Measurements from ENCODE around the gene CDH4. TPM values are rescaled to one million over a fixed set of nuclear protein-coding genes. Genes with fewer than 3 reads are reported as not detected.
"Not testable (repeated sequence)": the region's sequence is repeated elsewhere in the genome, so short reads cannot be mapped to it uniquely, and the experiment has no call there.

CDH4 gene
- total RNA-seq, 2 experiments from 2014 or later: 0.10 to 0.21 TPM

DNA sequence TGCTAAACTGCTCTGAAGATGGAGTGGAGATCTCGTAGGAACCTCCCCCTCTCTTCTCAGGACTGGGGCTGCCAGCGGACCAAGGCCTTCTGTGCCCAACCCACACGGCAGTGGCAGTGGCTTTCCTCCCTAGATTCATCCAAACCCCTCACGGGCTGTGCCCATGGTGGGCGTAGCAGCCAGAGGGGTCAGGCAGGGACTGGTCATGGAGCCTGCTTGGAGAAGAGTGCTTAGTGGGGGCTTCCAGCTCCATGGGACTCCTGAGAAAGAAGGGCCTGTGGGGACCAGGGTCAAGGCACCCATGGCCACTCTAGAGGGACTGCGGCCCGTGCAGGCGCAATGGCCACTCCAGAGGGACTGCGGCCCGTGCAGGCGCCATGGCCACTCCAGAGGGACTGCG lies 727.0 kb downstream of the CDH4 start:
- H3K27ac Mint-ChIP-seq: no peak overlapping the region
- H3K27me3 Mint-ChIP-seq: no peaks in the 10 kb centered on the region
- peaks cover 2% of the 10 kb centered on the region for H3K9me3 Mint-ChIP-seq
- H3K36me3 Mint-ChIP-seq: peaks cover 26% of the 10 kb centered on the region
- ChIA-PET CTCF (no interaction called here), POLR2A (no interaction called here)
- no peak for DNase-seq
- H3K4me3 Mint-ChIP-seq: no peak overlapping the region
- intact Hi-C loops (cut with micrococcal nuclease): no loop called here
- peaks cover 13% of the 10 kb centered on the region for H3K4me1 Mint-ChIP-seq (ENCODE audit: low read depth)

DNA sequence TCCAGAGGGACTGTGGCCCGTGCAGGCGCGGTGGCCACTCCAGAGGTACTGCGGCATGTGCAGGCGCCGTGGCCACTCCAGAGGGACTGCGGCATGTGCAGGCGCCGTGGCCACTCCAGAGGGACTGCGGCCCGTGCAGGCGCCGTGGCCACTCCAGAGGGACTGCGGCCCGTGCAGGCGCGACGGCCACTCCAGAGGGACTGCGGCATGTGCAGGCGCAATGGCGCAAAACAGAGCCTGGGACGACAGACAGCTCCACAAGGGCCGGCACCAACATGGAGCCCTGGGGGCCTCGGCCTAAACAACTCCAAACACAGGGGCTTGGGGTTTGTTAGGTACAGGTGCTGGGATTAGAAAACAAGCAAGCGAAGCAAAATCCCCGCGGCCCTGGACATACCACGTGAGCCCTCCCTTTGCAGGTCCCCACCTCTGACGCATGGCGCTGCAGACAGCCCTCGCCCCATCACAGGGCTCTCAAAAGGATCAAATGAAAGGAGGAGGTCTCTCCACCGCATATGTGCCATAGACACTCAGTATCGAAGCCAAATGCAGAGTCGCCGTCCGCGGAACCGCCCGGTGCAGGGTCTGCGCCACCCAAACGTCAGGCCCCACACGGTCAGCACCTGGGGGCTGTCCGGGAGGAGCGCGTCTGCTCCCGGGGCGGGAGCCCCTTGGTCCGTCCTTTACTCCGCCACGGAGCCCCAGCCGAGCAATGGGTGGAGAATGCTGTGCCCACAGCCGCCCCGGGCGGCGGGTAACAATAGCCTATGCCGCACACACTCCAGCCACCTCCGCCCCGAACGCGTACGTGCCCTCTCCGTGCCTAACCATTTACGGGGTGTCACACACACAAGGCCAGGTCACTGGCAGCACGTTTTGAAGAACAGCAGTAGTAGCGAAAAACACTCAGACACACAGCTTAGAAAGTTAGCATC lies 727.9 kb downstream of the CDH4 start:
- DNase-seq: no peak
- Mint-ChIP-seq H3K27me3 (no peaks in the 10 kb centered on the region), H3K36me3 (peaks cover 23% of the 10 kb centered on the region), H3K4me1 (ENCODE audit: low read depth) (peaks cover 15% of the 10 kb centered on the region), H3K4me3 (no peak overlapping the region), H3K9me3 (peaks cover 2% of the 10 kb centered on the region), H3K27ac (no peak overlapping the region)
- CTCF ChIA-PET: no interaction called here
- POLR2A ChIA-PET: no interaction called here
- intact Hi-C loops (cut with micrococcal nuclease): no loop called here

DNA sequence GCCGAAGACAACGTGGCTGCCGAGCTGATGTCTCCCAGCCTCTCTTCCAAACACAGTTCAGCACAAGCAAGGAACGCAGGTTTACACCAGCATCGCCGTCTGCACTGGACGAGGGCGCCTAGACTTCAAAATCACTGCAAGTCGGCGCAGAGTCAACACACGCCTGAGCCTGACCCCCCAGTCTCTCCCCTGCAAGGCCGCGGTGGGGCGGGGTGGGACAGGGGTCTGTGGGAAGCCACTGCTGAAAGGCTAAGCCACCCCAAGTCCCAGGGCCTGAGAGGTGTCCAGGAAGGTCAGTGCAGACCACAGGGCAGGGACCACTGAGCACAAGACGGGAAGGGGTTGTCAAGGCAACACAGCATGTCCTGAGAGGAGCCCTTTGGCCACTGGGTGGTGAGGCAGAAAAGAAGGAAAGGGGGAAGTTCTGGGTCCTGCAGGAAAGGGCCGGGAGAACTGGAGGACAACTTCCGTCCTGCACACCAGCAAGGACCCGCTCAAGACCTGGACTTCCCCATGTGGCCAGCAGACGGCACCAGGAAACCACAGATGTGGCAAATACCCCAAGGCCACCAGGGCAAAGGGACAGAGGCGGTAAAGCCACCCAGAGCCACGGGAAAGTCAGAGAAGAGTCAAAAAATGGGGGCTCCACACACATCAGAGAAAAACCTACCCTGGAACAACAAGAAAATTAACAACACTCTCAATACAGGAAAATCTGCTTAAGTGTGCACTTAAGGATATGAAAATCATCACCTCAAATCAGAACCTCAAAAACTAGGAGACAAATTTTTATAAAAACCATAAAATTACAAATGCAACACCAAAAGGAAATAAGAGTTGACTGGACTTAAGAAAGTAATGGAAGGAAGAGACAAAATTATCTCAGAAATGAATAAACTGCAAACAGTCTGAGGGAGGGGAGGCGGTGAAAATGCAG lies 728.9 kb downstream of the CDH4 start:
- DNase-seq: peak; percentile 15
- peaks cover 15% of the 10 kb centered on the region for H3K4me1 Mint-ChIP-seq (ENCODE audit: low read depth)
- CTCF ChIA-PET: no interaction called here
- H3K27ac Mint-ChIP-seq: no peak overlapping the region
- intact Hi-C loops (cut with micrococcal nuclease): no loop called here
- POLR2A ChIA-PET: no interaction called here
- H3K9me3 Mint-ChIP-seq: peaks cover 6% of the 10 kb centered on the region
- H3K27me3 Mint-ChIP-seq: no peaks in the 10 kb centered on the region
- peaks cover 23% of the 10 kb centered on the region for H3K36me3 Mint-ChIP-seq
- no peak overlapping the region for H3K4me3 Mint-ChIP-seq

DNA sequence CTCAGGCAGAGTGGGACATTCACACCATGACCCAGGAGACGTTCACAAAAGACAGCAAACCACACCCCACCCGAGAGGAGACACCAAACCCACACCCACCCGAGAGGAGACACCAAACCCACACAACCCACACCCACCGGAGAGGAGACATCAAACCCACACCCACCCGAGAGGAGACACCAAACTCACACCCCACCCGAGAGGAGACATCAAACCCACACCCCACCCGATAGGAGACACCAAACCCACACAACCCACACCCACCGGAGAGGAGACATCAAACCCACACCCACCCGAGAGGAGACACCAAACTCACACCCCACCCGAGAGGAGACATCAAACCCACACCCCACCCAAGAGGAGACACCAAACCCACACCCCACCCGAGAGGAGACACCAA lies 729.6 kb downstream of the CDH4 start:
- CTCF ChIA-PET; H3K27me3 Mint-ChIP-seq; H3K4me3 Mint-ChIP-seq; DNase-seq; intact Hi-C loops (cut with micrococcal nuclease); H3K9me3 Mint-ChIP-seq; POLR2A ChIA-PET; H3K27ac Mint-ChIP-seq: not testable (repeated sequence)
- H3K36me3 Mint-ChIP-seq: peaks cover 24% of the 10 kb centered on the region
- peaks cover 15% of the 10 kb centered on the region for H3K4me1 Mint-ChIP-seq (ENCODE audit: low read depth)

DNA sequence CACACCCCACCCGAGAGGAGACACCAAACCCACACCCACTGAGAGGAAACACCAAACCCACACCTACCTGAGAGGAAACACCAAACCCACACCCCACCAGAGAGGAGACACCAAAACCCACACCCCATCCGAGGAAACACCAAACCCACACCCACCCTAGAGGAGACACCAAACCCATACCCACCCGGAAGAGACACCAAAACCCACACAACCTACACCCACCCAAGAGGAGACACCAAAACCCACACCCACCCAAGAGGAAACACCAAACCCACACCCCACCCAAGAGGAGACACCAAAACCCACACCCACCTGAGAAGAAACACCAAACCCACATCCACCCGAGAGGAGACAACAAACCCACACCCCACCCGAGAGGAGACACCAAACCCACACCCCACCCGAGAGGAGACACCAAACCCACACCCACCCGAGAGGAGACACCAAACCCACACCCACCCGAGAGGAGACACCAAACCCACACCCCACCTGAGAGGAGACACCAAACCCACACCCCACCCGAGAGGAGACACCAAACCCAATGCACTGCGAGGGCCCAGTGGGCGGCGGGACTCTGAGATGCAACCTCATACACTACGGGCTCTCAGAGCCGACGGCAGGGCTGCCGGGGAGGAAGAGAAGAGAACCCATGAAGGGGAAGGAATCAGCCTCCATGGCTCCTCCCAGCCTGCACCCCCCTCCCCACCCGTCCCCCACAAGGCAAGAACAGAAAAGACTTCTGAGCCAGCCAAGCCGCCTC lies 730.3 kb downstream of the CDH4 start:
- DNase-seq: no peak
- H3K4me1 Mint-ChIP-seq (ENCODE audit: low read depth): peaks cover 17% of the 10 kb centered on the region
- peaks cover 6% of the 10 kb centered on the region for H3K9me3 Mint-ChIP-seq
- H3K4me3 Mint-ChIP-seq: no peak overlapping the region
- peaks cover 29% of the 10 kb centered on the region for H3K36me3 Mint-ChIP-seq
- CTCF ChIA-PET: no interaction called here
- peak overlapping the region; percentile 28 for H3K27ac Mint-ChIP-seq
- intact Hi-C loops (cut with micrococcal nuclease): no loop called here
- H3K27me3 Mint-ChIP-seq: no peaks in the 10 kb centered on the region
- POLR2A ChIA-PET: no interaction called here

DNA sequence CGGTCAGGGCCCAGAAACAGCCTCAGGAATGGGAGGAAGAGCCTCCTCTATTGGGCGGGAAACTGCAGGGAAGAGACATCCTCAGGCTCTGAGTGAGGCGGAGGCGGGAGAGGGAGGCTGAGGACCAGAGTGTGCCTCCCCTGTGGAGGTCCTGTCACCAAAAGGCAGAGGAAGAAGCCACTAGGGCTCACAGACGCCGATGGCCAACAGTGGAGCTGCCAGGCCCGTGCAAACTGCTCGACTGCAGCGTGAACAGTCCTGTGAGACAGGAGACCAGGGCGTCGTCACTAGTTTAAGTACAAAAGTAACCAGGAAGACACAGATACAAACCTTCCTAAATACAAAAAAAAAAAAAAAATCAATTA lies 730.9 kb downstream of the CDH4 start:
- Mint-ChIP-seq H3K9me3 (peaks cover 6% of the 10 kb centered on the region), H3K4me1 (ENCODE audit: low read depth) (peaks cover 17% of the 10 kb centered on the region), H3K27me3 (no peaks in the 10 kb centered on the region), H3K4me3 (no peak overlapping the region), H3K36me3 (peaks cover 33% of the 10 kb centered on the region), H3K27ac (no peak overlapping the region)
- no peak for DNase-seq
- POLR2A ChIA-PET: no interaction called here
- intact Hi-C loops (cut with micrococcal nuclease): no loop called here
- CTCF ChIA-PET: no interaction called here

DNA sequence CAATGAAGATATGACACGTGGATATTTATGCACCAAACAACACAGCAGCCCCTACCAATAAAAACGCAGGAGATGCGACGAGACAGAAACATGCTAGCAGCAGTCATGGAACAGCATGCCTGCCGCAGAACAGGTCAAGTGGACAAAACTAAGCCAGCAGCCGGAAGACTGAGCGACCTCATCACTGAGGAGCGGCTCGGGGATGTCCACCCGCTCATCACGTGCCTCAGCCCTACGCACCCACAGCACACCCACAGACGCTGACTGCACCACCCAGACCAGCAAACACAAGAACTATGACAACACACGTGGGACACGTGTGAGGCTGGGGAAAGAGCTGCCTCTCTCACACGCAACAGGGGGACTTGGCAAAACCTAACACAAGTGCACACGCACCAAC lies 731.9 kb downstream of the CDH4 start:
- intact Hi-C loops (cut with micrococcal nuclease): no loop called here

DNA sequence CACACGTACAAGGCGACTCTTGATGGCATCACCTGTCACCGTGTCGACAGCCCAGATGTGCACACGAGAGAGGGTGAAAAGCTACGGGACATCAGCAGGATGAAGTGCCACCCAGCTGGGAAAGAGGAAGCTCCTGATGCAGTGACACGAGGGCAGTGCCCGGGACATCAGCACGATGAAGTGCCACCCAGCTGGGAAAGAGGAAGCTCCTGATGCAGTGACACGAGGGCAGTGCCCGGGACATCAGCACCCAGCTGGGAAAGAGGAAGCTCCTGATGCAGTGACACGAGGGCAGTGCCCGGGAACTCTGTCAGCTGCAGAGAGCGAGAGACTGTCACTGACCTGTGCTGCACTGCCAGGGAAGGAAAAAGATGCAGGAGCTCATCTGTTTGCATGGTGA lies 732.4 kb downstream of the CDH4 start:
- H3K27me3 Mint-ChIP-seq; H3K4me3 Mint-ChIP-seq; H3K9me3 Mint-ChIP-seq; DNase-seq; POLR2A ChIA-PET; H3K27ac Mint-ChIP-seq; intact Hi-C loops (cut with micrococcal nuclease): not testable (repeated sequence)
- CTCF ChIA-PET: interaction anchor here (0.7 kb wide), 1 partner anchor 113 kb away, joined by 3 read pairs; no protein-coding TSS in a partner anchor
- Mint-ChIP-seq H3K36me3 (peaks cover 35% of the 10 kb centered on the region), H3K4me1 (ENCODE audit: low read depth) (peaks cover 17% of the 10 kb centered on the region)

More for the DNA sequence above, 731.9 kb downstream of the CDH4 start:
- peaks cover 35% of the 10 kb centered on the region for H3K36me3 Mint-ChIP-seq
- H3K9me3 Mint-ChIP-seq: peaks cover 6% of the 10 kb centered on the region
- POLR2A ChIA-PET: no interaction called here
- H3K4me3 Mint-ChIP-seq: no peak overlapping the region
- H3K27me3 Mint-ChIP-seq: no peaks in the 10 kb centered on the region
- CTCF ChIA-PET: interaction anchor here (0.7 kb wide), 1 partner anchor 113 kb away, joined by 3 read pairs; no protein-coding TSS in a partner anchor
- no peak overlapping the region for H3K27ac Mint-ChIP-seq
- peaks cover 17% of the 10 kb centered on the region for H3K4me1 Mint-ChIP-seq (ENCODE audit: low read depth)
- no peak for DNase-seq

DNA sequence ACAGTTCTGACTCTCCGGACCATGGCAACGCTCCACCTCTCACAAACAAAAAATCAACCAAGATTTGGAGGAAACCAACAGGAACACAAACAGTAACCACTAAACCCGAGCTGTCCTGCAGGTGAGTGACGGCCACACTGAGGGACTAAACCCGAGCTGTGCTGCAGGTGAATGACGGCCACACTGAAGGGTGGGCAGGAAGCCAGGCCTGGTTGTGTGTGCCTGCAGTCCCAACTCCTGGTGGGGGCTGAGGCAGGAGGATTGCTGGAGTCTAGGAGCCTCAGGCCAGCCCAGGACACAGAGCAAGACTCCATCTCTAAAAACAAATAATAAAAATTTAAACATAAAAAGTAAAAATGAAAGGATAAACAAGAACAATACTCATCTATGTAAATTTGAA lies 733.0 kb downstream of the CDH4 start:
- H3K4me3 Mint-ChIP-seq: no peak overlapping the region
- intact Hi-C loops (cut with micrococcal nuclease): no loop called here
- H3K27me3 Mint-ChIP-seq: no peaks in the 10 kb centered on the region
- H3K9me3 Mint-ChIP-seq: peaks cover 6% of the 10 kb centered on the region
- no peak overlapping the region for H3K27ac Mint-ChIP-seq
- H3K36me3 Mint-ChIP-seq: peaks cover 40% of the 10 kb centered on the region
- peaks cover 17% of the 10 kb centered on the region for H3K4me1 Mint-ChIP-seq (ENCODE audit: low read depth)
- DNase-seq: no peak
- POLR2A ChIA-PET: no interaction called here
- CTCF ChIA-PET: no interaction called here

DNA sequence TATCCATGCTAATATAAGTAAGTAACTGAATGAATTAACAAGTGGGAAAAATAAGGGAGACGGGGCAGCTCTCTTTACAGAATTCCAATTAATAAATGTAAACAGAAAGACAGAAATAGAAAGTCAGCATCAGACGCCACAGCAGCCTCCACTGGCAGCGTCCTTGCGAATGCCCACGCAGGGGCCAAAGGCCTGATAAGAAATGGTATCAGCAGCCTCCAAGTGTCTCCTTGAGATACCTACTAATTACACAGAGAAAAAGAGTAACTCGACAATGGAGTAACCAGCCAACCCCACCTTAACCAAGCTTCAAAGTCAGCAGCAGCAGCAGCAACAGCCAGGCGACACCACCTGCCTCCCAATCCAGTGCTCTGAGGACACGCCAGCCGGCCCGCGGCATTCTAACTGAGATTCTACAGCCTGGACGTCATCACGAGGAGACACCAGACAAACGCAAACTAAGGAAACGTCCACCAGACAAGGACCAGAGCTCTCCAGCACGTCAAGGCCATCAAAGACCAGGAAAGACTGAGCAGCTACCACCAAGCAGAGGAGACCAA lies 734.8 kb downstream of the CDH4 start:
- intact Hi-C loops (cut with micrococcal nuclease): no loop called here
- no peak overlapping the region for H3K27ac Mint-ChIP-seq
- peaks cover 13% of the 10 kb centered on the region for H3K4me1 Mint-ChIP-seq (ENCODE audit: low read depth)
- no peaks in the 10 kb centered on the region for H3K27me3 Mint-ChIP-seq
- no peak overlapping the region for H3K4me3 Mint-ChIP-seq
- DNase-seq: no peak
- H3K36me3 Mint-ChIP-seq: peaks cover 50% of the 10 kb centered on the region
- peaks cover 16% of the 10 kb centered on the region for H3K9me3 Mint-ChIP-seq
- ChIA-PET CTCF (no interaction called here), POLR2A (no interaction called here)

DNA sequence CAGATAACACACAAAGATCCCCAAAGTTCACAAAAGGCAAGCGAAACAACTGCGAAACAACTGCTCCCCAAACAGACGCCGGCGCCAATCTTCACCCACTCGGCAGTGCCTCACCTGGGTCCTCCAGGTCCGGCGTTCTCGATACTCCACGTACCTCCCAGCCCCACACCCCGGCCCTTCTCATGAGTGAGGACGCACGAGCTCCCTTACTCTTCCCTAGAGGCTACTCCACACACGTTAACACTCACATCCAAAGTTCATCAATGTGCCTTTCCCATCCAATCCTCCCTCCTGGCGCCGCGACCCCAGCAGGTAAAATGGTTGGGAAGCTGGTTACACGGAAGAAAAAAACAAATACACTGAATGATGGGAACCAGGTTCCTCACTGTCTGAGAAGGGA lies 736.6 kb downstream of the CDH4 start:
- H3K9me3 Mint-ChIP-seq: peaks cover 26% of the 10 kb centered on the region
- no peak overlapping the region for H3K27ac Mint-ChIP-seq
- ChIA-PET CTCF (no interaction called here), POLR2A (no interaction called here)
- no peaks in the 10 kb centered on the region for H3K27me3 Mint-ChIP-seq
- intact Hi-C loops (cut with micrococcal nuclease): no loop called here
- peaks cover 67% of the 10 kb centered on the region for H3K36me3 Mint-ChIP-seq
- H3K4me3 Mint-ChIP-seq: no peak overlapping the region
- H3K4me1 Mint-ChIP-seq (ENCODE audit: low read depth): peaks cover 8% of the 10 kb centered on the region
- no peak for DNase-seq

DNA sequence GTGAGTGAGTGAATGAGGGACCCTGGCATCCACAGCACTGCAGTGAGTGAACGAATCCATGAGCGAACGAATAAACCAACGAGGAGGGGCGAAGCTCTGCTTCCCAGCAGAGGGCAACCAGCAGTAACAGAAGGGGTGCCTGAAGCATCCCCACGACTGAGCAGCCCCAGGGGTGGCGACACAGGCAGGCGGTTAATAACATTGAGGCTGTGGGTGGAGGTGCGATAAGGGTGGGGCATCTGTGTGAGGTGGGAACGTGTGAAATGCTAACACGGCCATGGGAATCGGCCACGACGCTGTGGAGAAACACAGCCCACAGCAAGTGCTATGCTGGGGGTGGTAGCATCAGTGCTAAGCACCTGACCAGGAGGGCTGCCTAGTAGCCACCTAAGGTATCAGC lies 737.7 kb downstream of the CDH4 start:
- intact Hi-C loops (cut with micrococcal nuclease): no loop called here
- Mint-ChIP-seq H3K4me3 (no peak overlapping the region), H3K36me3 (peaks cover 69% of the 10 kb centered on the region), H3K27me3 (no peaks in the 10 kb centered on the region), H3K9me3 (peaks cover 26% of the 10 kb centered on the region), H3K27ac (no peak overlapping the region), H3K4me1 (ENCODE audit: low read depth) (peaks cover 2% of the 10 kb centered on the region)
- no peak for DNase-seq
- ChIA-PET POLR2A (no interaction called here), CTCF (no interaction called here)
